G401.6 (cell line): ENCODE results near the gene SLC35E1.

Experiments
- FAIRE-seq: peaks from 2 replicates; lab custom pipeline; 2012; peaks lifted over from hg19 to GRCh38; lab: Jason Lieb, UNC

SLC35E1 gene

DNA sequence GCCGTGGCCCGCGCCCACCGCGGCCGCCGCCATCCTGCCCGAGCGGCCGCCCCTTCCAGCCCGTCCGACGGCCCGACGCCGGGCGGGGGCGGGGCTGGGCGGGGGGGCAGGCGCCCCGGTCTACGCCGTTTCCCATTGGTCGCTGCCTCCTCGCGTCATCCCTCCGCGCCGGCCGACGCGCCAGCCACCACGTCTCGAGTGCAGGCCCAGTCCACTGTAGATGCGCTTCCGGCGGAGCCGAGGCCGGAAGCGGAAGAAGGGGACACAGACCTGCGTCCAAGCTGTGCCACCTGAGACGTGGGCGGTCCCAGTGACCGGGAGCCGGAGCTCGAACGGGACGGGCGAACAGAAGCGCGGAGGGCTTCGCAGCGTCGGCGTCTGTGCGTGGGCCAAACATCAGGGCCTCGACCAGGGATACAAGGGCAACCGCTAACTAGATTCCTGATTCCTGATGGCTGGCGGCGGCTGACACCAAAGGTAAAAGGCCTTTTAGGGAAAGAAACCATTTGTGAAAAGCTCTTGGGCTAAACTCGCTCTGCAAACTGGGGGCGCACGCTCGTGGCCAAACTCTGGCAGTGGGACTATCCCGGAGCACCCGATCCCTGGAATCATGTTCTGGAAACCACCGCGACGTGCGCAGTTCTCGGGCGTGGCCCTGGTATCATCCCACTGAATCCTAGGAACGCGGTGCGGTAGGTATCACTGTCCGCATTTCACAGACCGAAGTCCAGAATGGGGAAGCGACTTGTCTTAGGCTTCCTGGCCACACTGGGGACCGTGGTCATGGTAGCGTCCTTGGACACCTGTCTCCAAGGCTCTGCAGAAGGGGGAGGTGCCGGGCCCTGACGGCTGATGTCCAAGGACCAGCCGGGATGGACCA lies at the start of gene SLC35E1:
Gene SLC35E1 (minus strand): TSS at position 84 of the 880 bp plus-strand sequence. CDS start 51 bp downstream, at position 33.
- peak; percentile 67 for FAIRE-seq

GRCh38 chr19:16621165-16621800 lies 49.1 kb upstream of the SLC35E1 start:
- no peak for FAIRE-seq

- no peak for FAIRE-seq
Observed at GRCh38 chr19:16620584-16620983, 48.4 kb upstream of the SLC35E1 start.

DNA sequence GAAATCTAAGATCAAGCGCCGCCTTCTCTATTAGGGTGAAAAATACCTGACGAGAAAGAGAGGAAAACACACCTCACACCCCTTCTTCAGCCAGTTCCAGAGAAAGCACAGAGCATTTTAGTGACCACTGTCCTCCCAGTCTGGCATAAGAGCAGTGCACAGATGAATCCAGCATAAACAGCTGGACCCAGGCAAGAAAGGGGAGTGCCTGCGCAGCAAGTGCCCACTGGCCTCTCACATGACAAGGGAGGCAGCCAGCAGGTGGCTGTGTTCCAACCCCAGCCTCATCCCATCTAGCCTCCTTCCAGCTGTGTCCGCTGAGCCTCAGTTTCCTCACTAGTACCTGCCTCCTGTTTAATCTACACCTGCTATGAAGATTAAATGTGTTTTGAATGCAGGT lies 47.8 kb upstream of the SLC35E1 start:
- FAIRE-seq: no peak

DNA sequence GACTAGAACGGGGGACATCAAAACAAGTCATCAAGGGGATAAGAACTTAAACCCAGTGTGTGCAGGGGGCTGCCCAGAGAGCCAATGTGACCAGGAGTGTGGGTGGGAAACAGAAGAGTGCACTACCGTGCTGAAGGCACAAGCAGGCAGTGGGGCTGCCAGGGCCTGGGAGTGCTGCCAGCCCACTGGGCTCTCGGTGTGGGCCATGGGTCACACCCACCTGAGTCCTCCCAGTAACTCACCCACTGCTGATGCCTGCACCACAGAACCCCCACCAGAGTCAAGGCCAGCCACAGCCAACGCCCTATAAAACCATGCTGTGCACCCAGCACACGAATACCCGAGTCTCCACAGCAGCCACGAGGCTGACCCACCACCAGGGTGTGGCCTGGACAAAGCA lies 47.2 kb upstream of the SLC35E1 start:
- FAIRE-seq: no peak

DNA sequence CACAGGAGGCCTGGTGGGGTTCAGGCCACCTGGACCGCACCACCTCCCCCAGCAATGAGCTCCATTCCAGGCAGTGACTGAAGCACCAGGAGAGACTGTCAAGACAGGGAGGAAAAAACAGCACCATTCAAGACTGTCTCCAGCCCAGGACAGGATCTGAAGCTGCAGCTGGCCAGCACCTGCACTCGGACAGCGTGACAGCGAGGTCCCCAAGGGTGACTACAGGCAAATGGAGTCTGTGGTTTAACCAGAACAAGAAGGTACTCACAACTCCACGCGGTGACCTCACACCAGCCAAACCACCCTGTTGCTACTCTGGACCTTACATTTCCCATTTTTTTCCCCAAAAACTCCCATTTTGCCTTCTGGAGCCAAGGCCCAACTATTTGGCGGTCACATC lies 46.0 kb upstream of the SLC35E1 start:
- FAIRE-seq: no peak

DNA sequence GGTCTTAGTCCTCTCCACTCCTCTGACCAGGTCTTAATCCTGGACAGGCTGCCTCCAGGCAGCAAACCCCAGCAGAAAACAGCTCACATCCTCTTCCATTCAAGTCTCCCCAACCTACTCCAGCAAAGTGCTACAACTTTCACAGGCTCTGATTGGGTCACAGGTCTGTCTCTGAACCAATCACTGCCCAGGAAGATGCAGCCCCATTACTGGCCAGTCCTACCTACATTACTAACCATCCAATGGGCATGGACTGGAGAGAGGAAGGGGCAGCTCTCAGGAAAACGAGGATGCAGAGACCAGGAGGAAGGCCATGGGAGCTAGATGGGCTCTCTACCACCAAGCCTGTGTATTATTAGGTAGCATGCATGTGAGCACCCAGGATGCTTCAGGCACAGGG lies 43.6 kb upstream of the SLC35E1 start:
- FAIRE-seq: no peak

DNA sequence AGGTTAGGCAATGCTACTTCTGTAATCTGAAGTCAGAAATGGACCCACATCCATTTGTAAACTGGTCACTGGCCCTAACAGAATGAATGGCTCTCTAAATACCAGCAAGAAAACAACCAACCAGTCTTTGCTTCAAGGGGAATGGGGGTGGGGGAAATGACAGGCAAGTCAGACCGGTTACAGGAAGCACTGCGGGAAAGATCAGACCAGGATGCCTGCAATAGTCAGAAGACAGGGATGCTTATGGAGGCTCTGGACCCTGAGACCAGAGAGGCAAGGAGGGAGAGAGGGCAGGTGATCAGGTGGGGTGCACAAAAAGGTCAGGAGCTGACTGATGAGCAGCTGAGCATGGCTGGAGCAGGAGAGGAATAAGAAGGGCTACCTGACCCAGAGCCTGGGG lies 42.7 kb upstream of the SLC35E1 start:
- no peak for FAIRE-seq

- no peak for FAIRE-seq
Observed at GRCh38 chr19:16613841-16614240, 41.6 kb upstream of the SLC35E1 start.

DNA sequence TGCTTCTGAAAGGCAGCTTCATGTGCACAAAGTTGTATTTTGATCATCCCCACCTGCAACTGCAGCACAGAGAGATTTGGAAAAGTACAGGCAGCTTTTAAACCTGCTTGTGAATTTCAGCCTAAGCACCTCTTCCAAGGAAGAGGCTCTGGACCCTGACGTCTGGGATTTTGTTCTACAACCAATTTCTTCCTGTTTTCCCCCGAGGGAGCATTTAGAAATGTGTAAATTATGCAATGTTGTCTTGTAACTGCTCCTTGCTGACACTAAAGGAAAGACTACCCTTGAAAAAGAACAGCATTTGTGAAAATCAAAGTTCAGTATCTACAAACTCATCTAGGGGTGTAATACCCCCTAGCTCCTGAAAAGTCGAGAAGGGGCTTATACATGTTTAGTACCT lies 40.4 kb upstream of the SLC35E1 start:
- no peak for FAIRE-seq

DNA sequence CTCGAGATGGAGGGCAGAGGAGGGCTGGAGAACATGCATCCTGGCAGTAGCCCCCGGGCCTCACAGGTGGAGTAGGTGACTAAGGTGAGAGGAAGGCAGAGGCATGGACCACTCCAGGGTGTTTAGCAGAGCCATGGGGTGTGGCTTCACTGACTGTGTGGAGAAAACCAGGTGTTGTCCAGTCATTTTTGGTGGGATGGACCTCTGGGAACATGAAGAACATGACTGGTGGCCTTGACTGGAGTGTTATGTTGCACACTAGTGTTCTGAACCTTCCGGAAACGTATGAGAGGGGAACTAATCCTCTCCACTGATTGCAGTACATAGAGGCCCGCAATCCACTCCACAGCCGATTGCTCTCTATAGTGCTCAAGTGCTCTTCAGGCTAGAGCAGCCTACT lies 38.9 kb upstream of the SLC35E1 start:
- FAIRE-seq: no peak

DNA sequence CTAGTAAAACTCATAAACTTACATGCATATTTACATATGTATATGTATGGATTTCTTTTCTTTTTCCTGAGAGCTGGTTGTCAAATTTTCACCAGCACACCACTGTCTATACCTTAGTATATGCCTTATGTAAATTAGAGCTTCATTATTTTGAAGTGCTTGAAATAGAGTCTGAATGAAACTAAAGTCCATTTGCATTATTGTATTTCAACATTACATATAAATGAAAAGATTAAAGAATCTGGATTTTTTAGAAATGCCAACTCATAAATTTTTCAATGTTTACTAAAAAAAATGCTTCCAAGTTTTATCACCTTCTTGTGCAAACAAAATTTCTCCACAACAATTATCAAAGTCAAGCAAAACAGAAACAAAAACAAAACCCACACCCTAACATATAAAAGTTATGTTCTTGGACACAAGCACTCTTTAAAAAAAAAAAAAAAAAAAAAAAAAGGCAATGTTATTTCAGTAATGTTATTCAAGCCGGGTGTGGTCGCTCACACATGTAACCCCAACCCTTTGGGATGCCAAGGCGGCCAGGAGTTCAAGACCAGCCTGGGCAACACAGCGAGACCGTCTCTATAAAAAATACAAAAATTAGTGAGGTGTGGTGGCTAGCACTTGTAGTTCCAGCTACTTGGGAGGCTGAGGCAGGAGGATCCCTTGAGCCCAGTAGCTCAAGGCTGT lies 37.4 kb upstream of the SLC35E1 start:
- FAIRE-seq: no peak

DNA sequence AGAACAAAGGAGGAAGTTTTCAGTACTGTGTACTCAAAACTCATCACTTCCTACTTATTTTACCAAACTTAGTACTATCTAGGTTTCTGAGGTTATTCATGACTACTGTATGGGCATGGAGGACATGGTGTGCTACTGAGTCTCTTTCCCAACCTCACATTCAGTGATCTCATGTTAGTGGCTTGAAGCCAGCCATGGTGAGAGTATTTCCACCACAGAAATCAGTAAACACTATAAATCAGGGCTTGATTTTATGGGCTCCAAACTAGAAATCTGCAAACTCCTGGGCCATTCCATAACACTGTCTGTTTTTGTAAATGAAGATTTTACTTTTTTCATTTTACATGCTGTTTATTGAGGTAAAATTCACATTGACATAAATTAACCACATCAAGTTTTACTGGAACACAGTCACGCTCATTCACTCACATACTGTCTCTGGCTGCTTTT lies 36.1 kb upstream of the SLC35E1 start:
- no peak for FAIRE-seq

DNA sequence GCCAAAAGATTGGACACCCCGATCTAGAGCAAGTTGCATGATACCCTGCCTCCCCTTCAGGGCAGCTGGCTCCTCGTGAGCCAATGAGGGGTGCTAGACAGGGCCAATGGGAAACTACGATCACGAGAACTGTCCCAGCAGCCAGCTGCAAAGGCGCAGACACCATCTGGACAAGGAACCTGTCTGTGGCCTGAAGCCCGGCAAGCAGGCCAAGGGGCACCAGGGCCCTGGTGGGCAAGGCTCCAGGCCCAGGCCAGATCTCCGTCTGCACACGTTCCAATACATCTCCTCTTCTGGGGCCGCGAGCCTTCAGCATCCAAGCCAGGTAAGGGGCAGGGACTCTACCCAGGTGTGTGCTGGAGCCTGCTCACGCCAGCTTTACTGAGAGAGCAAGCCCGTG lies 35.6 kb upstream of the SLC35E1 start:
- FAIRE-seq: no peak

DNA sequence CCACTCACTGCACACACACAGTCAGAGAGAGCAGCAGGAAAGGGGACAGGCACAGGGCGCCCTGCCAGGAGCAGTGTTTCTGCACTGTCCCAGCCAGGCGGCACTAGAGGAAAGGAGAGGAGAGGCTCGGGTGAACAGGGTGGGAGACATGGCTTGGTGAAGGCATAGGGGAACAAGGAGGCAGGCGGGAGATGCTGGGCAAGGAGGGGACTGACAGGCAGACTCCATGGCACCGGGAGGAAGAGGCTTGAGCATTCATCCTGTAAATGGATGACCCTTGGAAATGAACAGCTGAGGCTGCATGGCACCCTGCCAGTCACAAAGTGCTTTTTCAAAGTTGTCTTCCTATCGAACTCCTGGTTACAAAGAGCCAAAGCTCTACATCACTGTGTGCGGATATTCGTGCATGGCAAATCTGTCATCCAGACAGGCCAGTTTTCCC lies 33.4 kb upstream of the SLC35E1 start:
- FAIRE-seq: no peak

GRCh38 chr19:16605115-16605514 lies 32.9 kb upstream of the SLC35E1 start:
- no peak for FAIRE-seq

- no peak for FAIRE-seq
Observed at GRCh38 chr19:16604615-16605014, 32.4 kb upstream of the SLC35E1 start.

GRCh38 chr19:16603090-16603489 lies 30.9 kb upstream of the SLC35E1 start:
- no peak for FAIRE-seq

- FAIRE-seq: no peak
Observed at GRCh38 chr19:16601378-16602052, 29.3 kb upstream of the SLC35E1 start.

- no peak for FAIRE-seq
Observed at GRCh38 chr19:16600824-16601223, 28.6 kb upstream of the SLC35E1 start.

DNA sequence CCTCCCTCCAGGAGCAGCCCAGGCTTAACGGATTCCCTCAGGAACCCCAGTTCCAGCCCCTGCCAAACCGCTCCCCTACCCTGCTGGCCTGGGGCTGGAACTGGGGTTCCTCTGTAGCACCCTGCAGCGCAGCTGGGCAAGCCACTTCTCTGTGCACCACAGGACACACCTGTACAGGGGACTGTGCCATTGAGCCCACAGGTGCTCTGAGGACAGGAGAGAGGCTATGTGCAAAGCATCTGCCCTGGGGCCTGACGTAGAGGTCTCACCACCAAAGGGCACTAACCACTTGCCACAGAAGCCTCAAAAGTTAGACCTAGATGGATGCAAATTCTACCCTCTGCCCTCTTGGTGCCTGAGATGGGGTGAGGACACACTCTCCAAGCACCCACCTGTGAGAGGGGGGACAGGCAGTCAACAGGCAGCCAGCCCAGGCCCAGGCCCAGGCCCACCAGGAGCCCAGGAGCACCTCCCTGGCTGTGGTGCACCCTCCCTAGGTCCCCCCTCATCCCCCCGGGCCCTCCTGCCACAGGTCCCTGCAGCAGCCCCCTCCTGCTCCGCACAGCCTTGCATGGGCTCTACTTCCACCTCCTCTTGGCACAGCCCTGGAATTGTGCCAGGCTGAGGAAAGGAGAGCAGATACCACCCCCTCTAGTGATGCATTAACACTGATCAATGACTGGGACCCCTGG lies 27.6 kb upstream of the SLC35E1 start:
- FAIRE-seq: no peak

DNA sequence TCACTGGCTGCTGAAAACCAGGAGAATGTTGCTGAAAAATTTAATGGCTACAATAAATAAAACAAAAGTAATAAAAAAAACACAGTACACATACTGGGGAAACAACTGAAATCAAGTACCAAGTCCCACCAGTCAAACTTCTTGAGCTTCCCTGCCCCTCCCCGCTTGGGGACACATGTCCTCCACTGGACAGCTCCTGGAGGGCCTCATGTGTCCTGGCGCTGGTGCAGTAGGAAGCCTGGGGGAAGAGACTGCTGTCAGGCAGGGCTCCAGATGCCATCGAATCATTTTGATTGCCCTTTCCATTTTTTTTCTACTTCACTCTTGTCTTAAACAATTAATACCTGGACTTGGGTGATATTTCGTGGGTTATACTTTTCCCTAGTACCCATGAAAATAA lies 26.6 kb upstream of the SLC35E1 start:
- no peak for FAIRE-seq
